GM12878 (cell line): ENCODE results near the gene PFKFB2.

ENCODE experiments used
- CTCF ChIP-seq, 3 experiments: IDR thresholded peaks in 2 of 3; conservative IDR thresholded peaks in 1 of 3; 2 replicates each; pipeline ENCODE4 v1.5.1; 2011; ENCODE audit warnings: low read depth in 3 of 3, low read length in 3 of 3, mild to moderate bottlenecking in 3 of 3, control low read depth in 2 of 3, moderate library complexity in 2 of 3, inconsistent platforms in 1 of 3, mixed read lengths in 1 of 3; ENCODE audit not compliant: control insufficient read depth in 2 of 3, insufficient read depth in 1 of 3; ENCODE audit errors: extremely low read depth in 1 of 3
- HCFC1 ChIP-seq: fragments of 150-350 bp; IDR thresholded peaks from 2 replicates; pipeline ENCODE4 v1.6.1; 2014; ENCODE audit warnings: low read length
- KDM1A ChIP-seq: fragments of 200-600 bp; sonication (generic); IDR thresholded peaks from 2 replicates; pipeline ENCODE4 v1.6.1; 2016; ENCODE audit warnings: borderline replicate concordance
- MTA3 ChIP-seq: IDR thresholded peaks from 2 replicates; pipeline ENCODE4 v1.6.1; 2012; ENCODE audit warnings: low read length, inconsistent platforms, borderline replicate concordance
- NBN ChIP-seq: fragments of 450-650 bp; IDR thresholded peaks from 2 replicates; pipeline ENCODE4 v1.6.1; 2016
- PKNOX1 ChIP-seq: fragments of 450-650 bp; IDR thresholded peaks from 2 replicates; pipeline ENCODE4 v1.6.1; 2016; ENCODE audit warnings: mild to moderate bottlenecking
- RAD51 ChIP-seq: fragments of 450-650 bp; IDR thresholded peaks from 2 replicates; pipeline ENCODE4 v1.6.1; 2016; ENCODE audit warnings: moderate library complexity, mild to moderate bottlenecking, inconsistent platforms
- TCF7 ChIP-seq: IDR thresholded peaks from 2 replicates; pipeline ENCODE4 v1.6.1; 2014; ENCODE audit warnings: antibody characterized with exemption, borderline replicate concordance
- ZBTB40 ChIP-seq: fragments of 450-650 bp; IDR thresholded peaks from 2 replicates; pipeline ENCODE4 v1.6.1; 2016; ENCODE audit warnings: mild to moderate bottlenecking, moderate library complexity, borderline replicate concordance
- ZSCAN29 ChIP-seq: fragments of 450-650 bp; IDR thresholded peaks from 2 replicates; pipeline ENCODE4 v1.6.1; 2017; ENCODE audit warnings: mild to moderate bottlenecking, moderate library complexity

GRCh38 chr1:207069061-207069460 is 16.0 kb downstream of the PFKFB2 start:
- no peak for TF ChIP-seq CTCF (IDR thresholded peaks at IDR 0.05 in 2 of 3, conservative IDR thresholded peaks at IDR 0.05 in 1 of 3; ENCODE audit: control insufficient read depth in 2 of 3, extremely low read depth in 1 of 3, insufficient read depth in 1 of 3, low read depth in 3 of 3, low read length in 3 of 3)
- no peak for TF ChIP-seq PKNOX1
- TF ChIP-seq TCF7, result no peak
- no peak for TF ChIP-seq ZSCAN29
- TF ChIP-seq NBN, result no peak
- no peak for TF ChIP-seq RAD51
- TF ChIP-seq ZBTB40, result no peak
- TF ChIP-seq MTA3, result no peak
- no peak for TF ChIP-seq HCFC1
- no peak for TF ChIP-seq KDM1A
